Mesothelial cell of epicardium (in vitro differentiated cells): Measurements from ENCODE around the gene GLOD4. TPM values are rescaled to one million over a fixed set of nuclear protein-coding genes. Genes with fewer than 3 reads are reported as not detected.

ENCODE experiments used
- DNase-seq, 2 experiments: peaks; one replicate each; pipeline ENCODE4 v3.0.0; 2021; ENCODE audit warnings: low spot score in 2 of 2; ENCODE audit not compliant: unreplicated experiment in 2 of 2
- H3K27ac Mint-ChIP-seq: 2 replicates; pipeline ENCODE4 v1.8.0; 2021; ENCODE audit warnings: mixed read lengths
- H3K27me3 Mint-ChIP-seq: 2 replicates; pipeline ENCODE4 v1.8.0; 2021; ENCODE audit warnings: low read depth, mixed read lengths
- H3K36me3 Mint-ChIP-seq: 2 replicates; pipeline ENCODE4 v1.8.0; 2021; ENCODE audit warnings: mixed read lengths
- H3K4me1 Mint-ChIP-seq: 2 replicates; pipeline ENCODE4 v1.8.0; 2021; ENCODE audit warnings: mixed read lengths
- H3K4me3 Mint-ChIP-seq: 2 replicates; pipeline ENCODE4 v1.8.0; 2021; ENCODE audit warnings: mild to moderate bottlenecking, moderate library complexity, mixed read lengths
- H3K9me3 Mint-ChIP-seq: 2 replicates; pipeline ENCODE4 v1.8.0; 2021; ENCODE audit warnings: mixed read lengths
- CTCF ChIP-seq: fragments of 200-600 bp; sonication (generic); IDR thresholded peaks from one replicate; pipeline ENCODE4 v1.5.0; 2021; ENCODE audit warnings: antibody characterized with exemption; ENCODE audit not compliant: unreplicated experiment
- total RNA-seq: library from RNA; stranded (reverse); gene quantifications from 3 replicates; pipeline ENCODE4 v1.2.1, GENCODE V29; 2021

GLOD4 gene
- total RNA-seq, 1 donor from 2014 or later, result 72.1 TPM

DNA sequence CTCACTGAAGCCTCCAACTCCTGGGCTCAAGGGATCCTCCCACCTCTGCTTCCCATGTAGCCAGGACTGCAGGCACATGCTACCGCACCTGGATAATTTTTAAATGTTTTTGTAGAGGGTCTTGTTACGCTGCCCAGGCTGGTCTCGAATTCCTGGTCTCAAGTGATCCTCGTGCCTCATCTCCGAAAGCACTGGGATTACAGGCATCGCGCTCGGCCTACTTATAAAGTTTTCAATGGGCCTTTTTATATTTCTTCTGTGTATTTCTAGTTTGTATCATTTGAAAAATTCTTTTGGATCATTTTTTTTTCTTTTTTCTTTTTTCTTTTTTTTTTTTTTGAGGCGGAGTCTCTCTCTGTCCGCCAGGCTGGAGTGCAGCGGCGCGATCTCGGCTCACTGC, 57.0 kb downstream of the GLOD4 start:
- no peak for DNase-seq
- Mint-ChIP-seq H3K9me3 (no peaks in the 10 kb centered on the region), H3K27ac (no peak overlapping the region), H3K4me3 (no peak overlapping the region), H3K4me1 (no peaks in the 10 kb centered on the region), H3K36me3 (no peaks in the 10 kb centered on the region), H3K27me3 (peaks cover 11% of the 10 kb centered on the region)
- no peak for TF ChIP-seq CTCF

DNA sequence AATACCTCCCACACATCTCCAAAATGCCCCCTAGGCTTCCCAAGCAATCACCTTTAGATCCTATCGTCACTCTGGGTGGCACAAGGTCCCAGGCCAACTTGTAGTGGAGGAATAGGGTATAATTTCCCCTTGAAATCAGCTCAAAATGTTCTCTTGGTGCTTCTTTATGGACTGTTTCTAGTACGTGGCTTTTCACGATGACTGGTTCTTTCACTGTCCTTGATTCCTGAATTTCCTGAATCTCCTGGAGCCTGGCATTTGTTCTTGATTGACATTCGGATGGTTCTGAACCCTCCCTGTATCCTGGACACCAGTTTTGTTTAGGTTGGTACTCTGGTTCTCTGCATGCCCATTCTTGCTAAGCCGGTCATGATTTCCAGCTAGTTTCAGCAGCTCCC, 60.5 kb downstream of the GLOD4 start:
- no peaks in the 10 kb centered on the region for H3K4me1 Mint-ChIP-seq
- TF ChIP-seq CTCF, result no peak

DNA sequence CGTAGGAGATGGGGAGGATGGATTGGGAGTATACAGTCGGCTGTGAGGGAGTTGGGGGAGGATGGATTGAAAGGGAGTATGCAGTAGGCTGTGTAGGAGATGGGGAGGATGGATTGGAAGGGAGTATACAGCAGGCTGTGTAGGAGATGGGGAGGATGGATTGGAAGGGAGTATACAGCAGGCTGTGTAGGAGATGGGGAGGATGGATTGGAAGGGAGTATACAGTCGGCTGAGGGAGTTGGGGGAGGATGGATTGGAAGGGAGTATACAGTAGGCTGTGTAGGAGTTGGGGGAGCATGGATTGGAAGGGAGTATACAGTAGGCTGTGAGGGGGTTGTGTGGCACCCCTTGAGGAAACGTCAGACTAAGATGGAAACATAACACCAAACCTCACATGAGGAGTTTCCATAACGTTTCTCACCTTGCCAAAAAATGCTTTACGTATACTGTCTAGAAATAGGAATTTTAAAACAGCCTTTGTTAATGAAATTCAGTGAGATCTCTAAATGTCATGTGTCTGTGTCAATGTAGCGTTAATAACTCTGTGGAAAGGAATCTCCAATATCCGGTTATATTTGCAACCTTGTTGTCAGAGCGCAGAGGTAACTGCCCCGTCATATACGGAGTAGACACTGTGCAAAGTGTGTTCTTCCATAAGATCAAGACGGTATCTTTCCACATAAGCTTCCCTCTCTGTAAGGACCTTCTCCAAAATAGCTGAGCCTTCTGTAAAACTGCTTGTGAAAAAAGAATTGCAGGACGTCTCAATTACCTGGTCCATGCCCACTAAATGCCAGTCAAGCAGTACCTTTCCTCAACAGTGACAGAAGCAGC, 61.2 kb downstream of the GLOD4 start:
- TF ChIP-seq CTCF, result no peak
- DNase-seq, result no peak
- Mint-ChIP-seq H3K9me3 (no peaks in the 10 kb centered on the region), H3K36me3 (no peaks in the 10 kb centered on the region), H3K4me1 (no peaks in the 10 kb centered on the region), H3K27ac (no peak overlapping the region), H3K27me3 (no peaks in the 10 kb centered on the region), H3K4me3 (no peak overlapping the region)

More for the DNA sequence above, 60.5 kb downstream of the GLOD4 start:
- no peak for DNase-seq
- H3K27ac Mint-ChIP-seq, result peak overlapping the region; percentile 28
- H3K4me3 Mint-ChIP-seq, result no peak overlapping the region
- no peaks in the 10 kb centered on the region for H3K36me3 Mint-ChIP-seq
- H3K27me3 Mint-ChIP-seq, result peaks cover 6% of the 10 kb centered on the region
- no peaks in the 10 kb centered on the region for H3K9me3 Mint-ChIP-seq

GRCh38 chr17:718075-718474, 64.0 kb downstream of the GLOD4 start:
- H3K27ac Mint-ChIP-seq, result no peak overlapping the region
- H3K36me3 Mint-ChIP-seq, result no peaks in the 10 kb centered on the region
- H3K27me3 Mint-ChIP-seq, result no peaks in the 10 kb centered on the region
- H3K4me1 Mint-ChIP-seq, result peaks cover 8% of the 10 kb centered on the region
- no peak for DNase-seq
- H3K4me3 Mint-ChIP-seq, result no peak overlapping the region
- no peaks in the 10 kb centered on the region for H3K9me3 Mint-ChIP-seq
- TF ChIP-seq CTCF, result no peak

Other genes starting within 250 kb of the GLOD4 start
- gene VPS53, start 67.4 kb downstream of the GLOD4 start, total RNA-seq, result 73.7 to 79.7 TPM (median 76.2 TPM) in 3 replicates
- gene TLCD3A, start 49.7 kb downstream of the GLOD4 start, total RNA-seq, result 25.3 to 28.3 TPM (median 27.7 TPM) in 3 replicates
- 28.6 to 35.8 TPM (median 35.4 TPM) in 3 replicates for gene GEMIN4, start 30.0 kb downstream of the GLOD4 start, total RNA-seq
- 13.5 to 18.9 TPM (median 16.5 TPM) in 3 replicates for gene MRM3, start 73 bp upstream of the GLOD4 start, total RNA-seq
- 99.1 to 107 TPM (median 106 TPM) in 3 replicates for gene NXN, start 197.5 kb upstream of the GLOD4 start, total RNA-seq
- gene TIMM22, start 214.8 kb upstream of the GLOD4 start, total RNA-seq, result 14.9 to 16.3 TPM (median 15.5 TPM) in 3 replicates